Kidney (tissue), 14 donors: Measurements from ENCODE around the gene TMEM63A. TPM values are rescaled to one million over a fixed set of nuclear protein-coding genes. Genes with fewer than 3 reads are reported as not detected.
A peak's percentile ranks its signal among the peaks of the same experiment; 100 is the strongest.

ENCODE experiments used
- DNase-seq, 5 donors: peaks; one replicate each; pipeline ENCODE4 v3.0.0-alpha.2; 2013 to 2020
- FAIRE-seq: peaks from 2 replicates; lab custom pipeline; 2012; peaks lifted over from hg19 to GRCh38; lab: Jason Lieb, UNC
- H3K27ac ChIP-seq, 2 donors: one replicate each; pipeline ENCODE4 v1.7.0; 2013; ENCODE audit warnings: low read depth in 2 of 2, low read length in 2 of 2, inconsistent platforms in 1 of 2
- H3K27me3 ChIP-seq: one replicate; pipeline ENCODE4 v1.7.1; 2013; ENCODE audit warnings: low read length, inconsistent platforms; ENCODE audit not compliant: control insufficient read depth, insufficient read depth
- H3K36me3 ChIP-seq, 3 donors: one replicate each; pipeline versions ENCODE4 v1.7.0 to v1.7.1; 2013; ENCODE audit warnings: low read length in 3 of 3, control low read depth in 1 of 3, inconsistent platforms in 1 of 3; ENCODE audit not compliant: insufficient read depth in 3 of 3, control insufficient read depth in 2 of 3
- H3K4me1 ChIP-seq, 3 donors: one replicate each; pipeline versions ENCODE4 v1.7.0 to v1.7.1; 2013; ENCODE audit warnings: low read length in 3 of 3, inconsistent platforms in 1 of 3, low read depth in 1 of 3; ENCODE audit not compliant: control insufficient read depth in 2 of 3, insufficient read depth in 2 of 3
- H3K4me3 ChIP-seq, 3 donors: one replicate each; pipeline versions ENCODE4 v1.7.0 to v1.8.1; 2013; ENCODE audit warnings: low read length in 3 of 3, control low read depth in 1 of 3, inconsistent platforms in 1 of 3
- H3K9ac ChIP-seq, 3 donors: one replicate each; pipeline versions ENCODE4 v1.7.0 to v1.7.1; 2013; ENCODE audit warnings: low read length in 3 of 3, control low read depth in 1 of 3, inconsistent platforms in 1 of 3
- H3K9me3 ChIP-seq, 3 donors: one replicate each; pipeline versions ENCODE4 v1.7.0 to v1.7.1; 2013; ENCODE audit warnings: low read length in 3 of 3, control low read depth in 1 of 3, inconsistent platforms in 1 of 3; ENCODE audit not compliant: control insufficient read depth in 2 of 3, insufficient read depth in 1 of 3
- CTCF ChIP-seq: IDR thresholded peaks from 3 replicates; pipeline ENCODE4 v1.5.1; 2012; ENCODE audit warnings: mild to moderate bottlenecking, moderate library complexity, borderline replicate concordance; ENCODE audit not compliant: insufficient read depth; ENCODE audit errors: extremely low read depth
- intact Hi-C: fragments of 100-400 bp; cut with DNase I; formaldehyde crosslinking; loops from one replicate; pipeline ENCODE4 v1.11.1; 2022
- polyA plus RNA-seq: library from polyadenylated mRNA; stranded (reverse); fragments of 350-450 nt; fragmentation: Illumina TruSeq; extraction: RNeasy Lipid Tissue Mini Kit (QIAGEN cat#74804); gene quantifications from one replicate; pipeline ENCODE4 v1.2.3, GENCODE V29; 2014; ENCODE audit warnings: low read depth, low replicate concordance; ENCODE audit not compliant: insufficient read depth
- total RNA-seq: library from RNA; stranded (reverse); fragmentation: NEBNext Ultra II Directional; extraction: Animal tissue kit (Norgen Biotek cat#: 25700); gene quantifications from one replicate; pipeline ENCODE4 v1.2.1, GENCODE V29; 2021
- donor health status: control.
- donor health status: control.
- donor health status: control.
- donor health status: control.
- donor health status: control.
- donor health status: DM: yes; HTN: yes; CAD: no.
- donor health status: Normal renal cell carcinoma (clear cell type).

TMEM63A gene
- total and polyA plus RNA-seq, 2 donors from 2014 or later, result 25.5 to 159 TPM

- Histone ChIP-seq H3K27ac (no peak overlapping the region), H3K9me3 (no peaks in the 10 kb centered on the region), H3K36me3 (peaks cover 0 to 50% (median 13%) of the 10 kb centered on the region in 3 donors), H3K9ac (no peak overlapping the region), H3K27me3 (no peaks in the 10 kb centered on the region), H3K4me1 (no peaks in the 10 kb centered on the region), H3K4me3 (no peak overlapping the region)
- no peak for TF ChIP-seq CTCF
- DNase-seq (peak in 1 of 5 donors; percentile 21), FAIRE-seq (no peak)
- intact Hi-C loops, result no loop called here
These were observed 39.3 kb downstream of the TMEM63A start for GRCh38 chr1:225842788-225843425.

- Histone ChIP-seq H3K4me1 (no peaks in the 10 kb centered on the region), H3K9me3 (no peaks in the 10 kb centered on the region), H3K27me3 (no peaks in the 10 kb centered on the region), H3K9ac (no peak overlapping the region), H3K36me3 (peaks cover 0 to 45% (median 13%) of the 10 kb centered on the region in 3 donors), H3K27ac (no peak overlapping the region), H3K4me3 (no peak overlapping the region)
- TF ChIP-seq CTCF, result no peak
- peak in 1 of 5 donors; percentile 73 for DNase-seq
- no peak for FAIRE-seq
- intact Hi-C loops, result no loop called here
These were observed 40.1 kb downstream of the TMEM63A start for GRCh38 chr1:225842074-225842473.

- Histone ChIP-seq H3K27me3 (no peaks in the 10 kb centered on the region), H3K4me1 (no peaks in the 10 kb centered on the region), H3K27ac (no peak overlapping the region), H3K9me3 (no peaks in the 10 kb centered on the region), H3K4me3 (no peak overlapping the region), H3K9ac (no peak overlapping the region), H3K36me3 (peaks cover 0 to 38% (median 4%) of the 10 kb centered on the region in 3 donors)
- intact Hi-C loops, result no loop called here
- TF ChIP-seq CTCF, result no peak
- DNase-seq, result no peak
- FAIRE-seq, result no peak
These were observed 41.5 kb downstream of the TMEM63A start for GRCh38 chr1:225840713-225841112.
